ENCODE measurements around the gene PIP5K1B.

- no peak for TF ChIP-seq POLR2AphosphoS5 (IDR thresholded peaks at IDR 0.05; ENCODE audit: low read depth, low read length)
- TF ChIP-seq, protein P1, sequence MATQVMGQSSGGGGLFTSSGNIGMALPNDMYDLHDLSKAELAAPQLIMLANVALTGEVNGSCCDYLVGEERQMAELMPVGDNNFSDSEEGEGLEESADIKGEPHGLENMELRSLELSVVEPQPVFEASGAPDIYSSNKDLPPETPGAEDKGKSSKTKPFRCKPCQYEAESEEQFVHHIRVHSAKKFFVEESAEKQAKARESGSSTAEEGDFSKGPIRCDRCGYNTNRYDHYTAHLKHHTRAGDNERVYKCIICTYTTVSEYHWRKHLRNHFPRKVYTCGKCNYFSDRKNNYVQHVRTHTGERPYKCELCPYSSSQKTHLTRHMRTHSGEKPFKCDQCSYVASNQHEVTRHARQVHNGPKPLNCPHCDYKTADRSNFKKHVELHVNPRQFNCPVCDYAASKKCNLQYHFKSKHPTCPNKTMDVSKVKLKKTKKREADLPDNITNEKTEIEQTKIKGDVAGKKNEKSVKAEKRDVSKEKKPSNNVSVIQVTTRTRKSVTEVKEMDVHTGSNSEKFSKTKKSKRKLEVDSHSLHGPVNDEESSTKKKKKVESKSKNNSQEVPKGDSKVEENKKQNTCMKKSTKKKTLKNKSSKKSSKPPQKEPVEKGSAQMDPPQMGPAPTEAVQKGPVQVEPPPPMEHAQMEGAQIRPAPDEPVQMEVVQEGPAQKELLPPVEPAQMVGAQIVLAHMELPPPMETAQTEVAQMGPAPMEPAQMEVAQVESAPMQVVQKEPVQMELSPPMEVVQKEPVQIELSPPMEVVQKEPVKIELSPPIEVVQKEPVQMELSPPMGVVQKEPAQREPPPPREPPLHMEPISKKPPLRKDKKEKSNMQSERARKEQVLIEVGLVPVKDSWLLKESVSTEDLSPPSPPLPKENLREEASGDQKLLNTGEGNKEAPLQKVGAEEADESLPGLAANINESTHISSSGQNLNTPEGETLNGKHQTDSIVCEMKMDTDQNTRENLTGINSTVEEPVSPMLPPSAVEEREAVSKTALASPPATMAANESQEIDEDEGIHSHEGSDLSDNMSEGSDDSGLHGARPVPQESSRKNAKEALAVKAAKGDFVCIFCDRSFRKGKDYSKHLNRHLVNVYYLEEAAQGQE (IDR thresholded peaks at IDR 0.05; ENCODE audit: insufficient read depth in 1 of 2, low read depth in 2 of 2, low read length in 2 of 2): no peak
- no peak for TF ChIP-seq TAF1 (IDR thresholded peaks at IDR 0.05; ENCODE audit: borderline replicate concordance, insufficient read depth, low read length)
Observed at GRCh38 chr9:68995776-68996175, 290.7 kb downstream of the PIP5K1B start.

Measured in PFSK-1 (cell line).